DND-41 (cell line): Measurements from ENCODE around the gene TNIK.

Experiments used
- ATAC-seq: fragments of 200-7000 bp; cut with Tn5 transposase; 3 replicates; pipeline ENCODE4 v1.9.1; 2021; ENCODE audit warnings: low read depth; ENCODE audit not compliant: insufficient read depth
- DNase-seq: peaks from one replicate; pipeline ENCODE4 v3.0.0-alpha.2; 2020
- H2AFZ ChIP-seq: 2 replicates; pipeline ENCODE4 v1.6.0; 2012; ENCODE audit warnings: low read depth, low read length
- H3K27ac ChIP-seq: 2 replicates; pipeline ENCODE4 v1.5.1; 2012; ENCODE audit warnings: low read length, inconsistent platforms
- H3K27me3 ChIP-seq: fragments of 200-600 bp; sonication (generic); 2 replicates; pipeline ENCODE4 v1.6.0; 2012; ENCODE audit warnings: low read length, mild to moderate bottlenecking, inconsistent platforms; ENCODE audit not compliant: insufficient read depth, poor library complexity
- H3K36me3 ChIP-seq: 2 replicates; pipeline ENCODE4 v1.5.1; 2012; ENCODE audit warnings: low read length, inconsistent platforms; ENCODE audit not compliant: insufficient read depth
- H3K4me1 ChIP-seq: 2 replicates; pipeline ENCODE4 v1.5.1; 2012; ENCODE audit warnings: mild to moderate bottlenecking, low read length; ENCODE audit not compliant: insufficient read depth
- H3K4me2 ChIP-seq: 2 replicates; pipeline ENCODE4 v1.6.0; 2012; ENCODE audit warnings: mild to moderate bottlenecking, moderate library complexity, low read length, inconsistent platforms; ENCODE audit not compliant: insufficient read depth
- H3K4me3 ChIP-seq, 2 experiments: fragments of 200-600 bp in 1 of 2; shearing (Covaris generic) in 1 of 2; 2 replicates each; pipeline ENCODE4 v1.5.1; 2012 to 2016; ENCODE audit warnings: inconsistent platforms in 2 of 2, low read length in 2 of 2, mild to moderate bottlenecking in 2 of 2, low read depth in 1 of 2, moderate library complexity in 1 of 2
- H3K79me2 ChIP-seq: 2 replicates; pipeline ENCODE4 v1.6.0; 2012; ENCODE audit warnings: low read length, inconsistent platforms; ENCODE audit not compliant: insufficient read depth
- H3K9ac ChIP-seq: 2 replicates; pipeline ENCODE4 v1.6.0; 2012; ENCODE audit warnings: low read depth, mild to moderate bottlenecking, inconsistent platforms, low read length, moderate library complexity
- H3K9me3 ChIP-seq: 2 replicates; pipeline ENCODE4 v1.5.1; 2012; ENCODE audit warnings: low read length, moderate library complexity, mild to moderate bottlenecking, inconsistent platforms; ENCODE audit not compliant: insufficient read depth, severe bottlenecking
- H4K20me1 ChIP-seq: 2 replicates; pipeline ENCODE4 v1.6.0; 2012; ENCODE audit warnings: low read length; ENCODE audit not compliant: insufficient read depth
- EZH2 ChIP-seq: IDR thresholded peaks from 3 replicates; pipeline ENCODE4 v1.6.1; 2012; ENCODE audit warnings: borderline replicate concordance, low read depth, mild to moderate bottlenecking, moderate library complexity, low read length, inconsistent platforms; ENCODE audit not compliant: severe bottlenecking
- TF ChIP-seq, protein P1 (sequence below): IDR thresholded peaks from 2 replicates; pipeline ENCODE4 v1.5.1; 2012; ENCODE audit warnings: borderline replicate concordance, low read length, moderate library complexity, mild to moderate bottlenecking; ENCODE audit not compliant: poor library complexity, severe bottlenecking; ENCODE audit errors: extremely low read depth

TNIK gene

DNA sequence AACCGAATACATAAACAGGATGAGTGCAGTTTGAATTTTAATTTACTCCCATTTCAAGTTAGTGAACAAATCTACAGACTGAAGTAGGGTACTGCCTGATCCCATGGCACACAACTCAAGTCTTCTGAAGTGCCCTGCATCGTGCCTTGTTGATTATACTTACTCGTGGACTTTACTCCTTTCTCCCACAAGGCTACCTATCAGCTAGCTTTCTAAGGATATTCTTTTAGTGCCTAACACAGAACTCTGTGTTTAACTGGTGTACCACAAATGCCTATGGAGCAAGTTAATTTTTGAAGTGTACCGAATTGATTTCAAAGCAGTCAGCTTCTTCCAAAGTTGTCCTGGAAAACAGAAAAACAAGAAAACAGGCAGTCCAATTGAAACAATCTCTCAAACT, 119.8 kb downstream of the TNIK start:
- Histone ChIP-seq H3K79me2 (no peaks in the 10 kb centered on the region), H3K4me3 (no peak overlapping the region), H3K27me3 (no peaks in the 10 kb centered on the region), H2AFZ (no peak overlapping the region), H3K4me2 (no peak overlapping the region), H3K9ac (no peak overlapping the region), H4K20me1 (no peaks in the 10 kb centered on the region), H3K36me3 (no peaks in the 10 kb centered on the region), H3K9me3 (no peaks in the 10 kb centered on the region), H3K4me1 (no peaks in the 10 kb centered on the region), H3K27ac (no peak overlapping the region)
- TF ChIP-seq, protein P1, sequence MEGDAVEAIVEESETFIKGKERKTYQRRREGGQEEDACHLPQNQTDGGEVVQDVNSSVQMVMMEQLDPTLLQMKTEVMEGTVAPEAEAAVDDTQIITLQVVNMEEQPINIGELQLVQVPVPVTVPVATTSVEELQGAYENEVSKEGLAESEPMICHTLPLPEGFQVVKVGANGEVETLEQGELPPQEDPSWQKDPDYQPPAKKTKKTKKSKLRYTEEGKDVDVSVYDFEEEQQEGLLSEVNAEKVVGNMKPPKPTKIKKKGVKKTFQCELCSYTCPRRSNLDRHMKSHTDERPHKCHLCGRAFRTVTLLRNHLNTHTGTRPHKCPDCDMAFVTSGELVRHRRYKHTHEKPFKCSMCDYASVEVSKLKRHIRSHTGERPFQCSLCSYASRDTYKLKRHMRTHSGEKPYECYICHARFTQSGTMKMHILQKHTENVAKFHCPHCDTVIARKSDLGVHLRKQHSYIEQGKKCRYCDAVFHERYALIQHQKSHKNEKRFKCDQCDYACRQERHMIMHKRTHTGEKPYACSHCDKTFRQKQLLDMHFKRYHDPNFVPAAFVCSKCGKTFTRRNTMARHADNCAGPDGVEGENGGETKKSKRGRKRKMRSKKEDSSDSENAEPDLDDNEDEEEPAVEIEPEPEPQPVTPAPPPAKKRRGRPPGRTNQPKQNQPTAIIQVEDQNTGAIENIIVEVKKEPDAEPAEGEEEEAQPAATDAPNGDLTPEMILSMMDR: no peak
- no peak for TF ChIP-seq EZH2
- DNase-seq: no peak
- ATAC-seq: no peak

GRCh38 chr3:171339598-171339997, 120.6 kb downstream of the TNIK start:
- no peak for TF ChIP-seq EZH2
- TF ChIP-seq, protein P1: no peak
- no peak overlapping the region for H3K27ac ChIP-seq
- H4K20me1 ChIP-seq: no peaks in the 10 kb centered on the region
- no peaks in the 10 kb centered on the region for H3K4me1 ChIP-seq
- H3K4me3 ChIP-seq: no peak overlapping the region
- H3K9ac ChIP-seq: no peak overlapping the region
- no peak overlapping the region for H2AFZ ChIP-seq
- no peaks in the 10 kb centered on the region for H3K9me3 ChIP-seq
- DNase-seq (no peak), ATAC-seq (no peak)
- H3K27me3 ChIP-seq: no peaks in the 10 kb centered on the region
- no peak overlapping the region for H3K4me2 ChIP-seq
- no peaks in the 10 kb centered on the region for H3K79me2 ChIP-seq
- H3K36me3 ChIP-seq: no peaks in the 10 kb centered on the region

- TF ChIP-seq EZH2: no peak
- TF ChIP-seq, protein P1: no peak
- H3K79me2 ChIP-seq: no peaks in the 10 kb centered on the region
- no peak overlapping the region for H3K4me3 ChIP-seq
- no peak for ATAC-seq
- no peaks in the 10 kb centered on the region for H3K36me3 ChIP-seq
- no peak for DNase-seq
- no peak overlapping the region for H2AFZ ChIP-seq
- H3K9me3 ChIP-seq: no peaks in the 10 kb centered on the region
- H4K20me1 ChIP-seq: no peaks in the 10 kb centered on the region
- H3K27ac ChIP-seq: no peak overlapping the region
- no peak overlapping the region for H3K9ac ChIP-seq
- H3K4me2 ChIP-seq: no peak overlapping the region
- H3K4me1 ChIP-seq: no peaks in the 10 kb centered on the region
- H3K27me3 ChIP-seq: no peaks in the 10 kb centered on the region
These were observed 123.8 kb downstream of the TNIK start for GRCh38 chr3:171336406-171336805.

- H3K79me2 ChIP-seq: no peaks in the 10 kb centered on the region
- TF ChIP-seq, protein P1: no peak
- TF ChIP-seq EZH2: no peak
These were observed 124.6 kb downstream of the TNIK start for GRCh38 chr3:171335559-171335958.

More at GRCh38 chr3:171335559-171335958, 124.6 kb downstream of the TNIK start:
- no peak overlapping the region for H3K27ac ChIP-seq
- H3K27me3 ChIP-seq: no peaks in the 10 kb centered on the region
- H3K9ac ChIP-seq: no peak overlapping the region
- no peak overlapping the region for H3K4me3 ChIP-seq
- no peaks in the 10 kb centered on the region for H4K20me1 ChIP-seq
- no peak overlapping the region for H3K4me2 ChIP-seq
- no peaks in the 10 kb centered on the region for H3K4me1 ChIP-seq
- DNase-seq (no peak), ATAC-seq (no peak)
- no peaks in the 10 kb centered on the region for H3K36me3 ChIP-seq
- no peak overlapping the region for H2AFZ ChIP-seq
- no peaks in the 10 kb centered on the region for H3K9me3 ChIP-seq
